ENCODE results near the gene CPNE5.

Gene CPNE5

DNA sequence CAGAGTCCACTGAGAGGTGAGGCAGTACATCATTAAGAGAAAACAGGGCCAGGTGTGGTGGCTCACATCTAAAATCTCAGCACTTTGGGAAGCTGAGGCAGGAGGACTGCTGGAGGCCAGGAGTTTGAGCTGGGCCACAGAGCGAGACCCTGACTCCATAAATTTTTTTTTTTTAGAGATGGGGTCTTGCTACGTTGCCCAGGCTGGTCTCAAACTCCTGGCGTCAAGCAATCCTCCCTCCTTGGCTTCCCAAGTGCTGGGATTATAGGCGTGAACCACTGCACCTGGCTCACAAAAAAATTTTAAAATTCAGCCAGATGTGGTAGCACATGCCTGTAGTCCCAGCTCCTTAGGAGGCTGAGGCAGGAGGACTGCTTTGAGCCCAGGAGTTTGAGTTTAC is 18.1 kb upstream of the CPNE5 start:
- no peak for DNase-seq (ENCODE audit: low read depth)

GRCh38 chr6:36856277-36856676 is 17.0 kb upstream of the CPNE5 start:
- DNase-seq (ENCODE audit: low read depth) = no peak

- DNase-seq (ENCODE audit: low read depth) = no peak
Observed at GRCh38 chr6:36855750-36856149, 16.5 kb upstream of the CPNE5 start.

DNA sequence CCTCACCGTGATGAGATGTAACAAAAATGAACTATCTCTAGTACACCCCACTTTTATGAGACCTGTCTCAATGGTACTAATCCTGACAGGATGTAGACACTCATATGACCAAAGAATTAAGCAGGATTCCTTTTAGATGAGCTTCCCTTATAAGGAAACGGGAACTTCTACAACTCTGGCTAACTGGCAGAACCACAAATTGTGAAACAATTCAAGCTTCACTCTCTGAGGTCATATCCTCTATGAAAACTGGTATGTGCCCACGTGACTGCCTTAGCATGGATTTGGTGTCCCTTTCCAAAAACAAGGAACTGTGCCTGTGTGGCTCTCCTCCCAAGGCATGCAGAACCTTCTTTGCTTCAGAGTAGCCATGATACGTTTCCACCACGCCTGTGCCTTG is 14.1 kb upstream of the CPNE5 start:
- DNase-seq (ENCODE audit: low read depth) = peak; percentile 85

DNA sequence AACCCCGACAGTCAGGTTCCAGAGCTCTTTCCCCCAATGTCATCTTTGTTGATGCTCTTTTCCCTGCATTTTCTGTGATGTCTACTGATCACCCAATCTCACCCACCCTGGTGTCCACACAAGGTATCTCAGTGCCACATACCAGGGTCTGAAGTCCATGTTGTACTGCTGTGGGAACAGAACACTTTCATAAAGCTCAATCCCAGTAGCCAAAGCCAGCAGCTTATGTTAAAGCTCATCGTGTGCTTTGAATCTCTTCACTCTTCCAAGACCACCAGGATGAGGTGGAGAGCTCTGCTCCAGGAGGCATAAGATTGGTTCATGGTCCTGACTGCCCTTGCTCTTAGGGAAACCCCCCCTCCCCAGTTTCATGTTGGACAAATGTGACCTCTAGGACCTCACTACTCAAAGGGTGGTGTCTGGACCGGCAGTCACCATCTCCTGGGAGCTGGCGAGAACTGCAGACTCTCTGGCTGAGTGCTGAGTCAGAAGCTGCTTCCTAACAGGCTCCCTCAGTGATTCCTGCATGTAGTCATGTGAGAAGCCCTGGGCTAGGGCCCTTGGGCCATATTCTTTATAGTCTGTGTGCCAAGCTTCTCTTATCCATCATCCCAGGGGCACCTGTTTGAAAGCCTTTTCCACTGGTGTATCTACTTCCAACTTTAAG is 13.4 kb upstream of the CPNE5 start:
- DNase-seq (ENCODE audit: low read depth) = peak; percentile 80

GRCh38 chr6:36851626-36852025 is 12.4 kb upstream of the CPNE5 start:
- DNase-seq (ENCODE audit: low read depth) = no peak

DNA sequence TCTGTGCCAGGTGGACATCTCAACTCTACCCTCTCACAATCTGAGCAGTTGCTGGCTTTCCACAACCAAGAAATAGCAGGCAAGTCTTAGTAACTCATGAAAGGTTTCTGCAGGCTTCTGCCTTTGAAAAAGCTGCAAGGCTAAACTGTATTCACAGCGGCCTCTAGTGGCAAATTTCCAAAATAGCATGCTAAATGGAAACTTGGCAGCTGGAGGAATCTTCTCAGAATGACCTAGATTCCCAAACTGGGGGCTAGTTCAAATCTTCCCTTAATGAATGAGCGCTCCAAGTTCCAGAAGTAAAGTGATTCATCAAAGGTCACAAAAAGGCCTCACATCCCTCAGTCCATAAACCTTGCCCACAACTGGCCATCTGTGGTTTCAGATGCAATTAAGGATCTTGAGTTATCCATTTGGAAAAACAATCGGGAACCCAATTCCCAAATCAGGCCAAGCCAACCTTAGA is 11.9 kb upstream of the CPNE5 start:
- peak; percentile 93 for DNase-seq (ENCODE audit: low read depth)

- no peak for DNase-seq (ENCODE audit: low read depth)
Observed at GRCh38 chr6:36850021-36850420, 10.8 kb upstream of the CPNE5 start.

GRCh38 chr6:36848658-36849441 is 9.6 kb upstream of the CPNE5 start:
- DNase-seq (ENCODE audit: low read depth) = no peak

DNA sequence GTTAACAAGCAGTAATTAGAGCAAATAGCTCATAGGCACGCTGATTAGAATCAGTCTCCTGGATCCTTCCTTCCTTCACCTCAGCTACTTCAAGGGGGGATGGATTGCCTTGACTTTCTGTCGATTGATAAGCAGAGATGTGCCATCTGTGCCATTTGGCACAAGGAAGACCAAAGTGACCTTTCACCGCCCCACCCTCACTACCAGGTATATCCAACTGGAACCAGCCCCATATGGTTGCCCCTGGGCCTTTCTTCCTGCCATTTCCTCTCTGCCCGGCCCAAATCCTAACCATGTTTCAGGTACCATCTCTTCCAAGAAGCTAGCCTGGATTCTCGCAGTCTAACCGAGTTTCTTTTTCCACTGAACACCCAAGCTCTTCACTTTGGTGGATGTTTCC is 8.7 kb upstream of the CPNE5 start:
- no peak for DNase-seq (ENCODE audit: low read depth)

DNA sequence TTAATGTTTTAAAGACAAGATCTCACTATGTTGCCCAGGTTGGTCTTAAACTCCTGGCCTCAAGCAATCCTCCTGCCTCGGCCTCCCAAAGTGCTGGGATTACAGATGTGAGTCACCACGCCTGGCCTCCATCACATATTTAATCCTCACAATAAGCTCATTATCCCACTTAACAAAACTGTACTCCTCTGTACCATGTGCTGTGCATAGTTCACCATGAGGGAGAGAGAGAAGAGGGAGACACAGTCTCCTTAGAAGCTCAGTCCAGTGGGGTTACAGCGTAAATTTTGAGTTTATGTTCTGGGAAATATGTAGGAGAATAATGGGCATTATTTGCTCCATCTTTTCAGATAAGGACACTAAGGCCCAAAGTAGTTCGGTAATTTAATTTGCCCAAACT is 7.9 kb upstream of the CPNE5 start:
- no peak for DNase-seq (ENCODE audit: low read depth)

- DNase-seq (ENCODE audit: low read depth) = no peak
Observed at GRCh38 chr6:36845233-36845632, 6.0 kb upstream of the CPNE5 start.

DNA sequence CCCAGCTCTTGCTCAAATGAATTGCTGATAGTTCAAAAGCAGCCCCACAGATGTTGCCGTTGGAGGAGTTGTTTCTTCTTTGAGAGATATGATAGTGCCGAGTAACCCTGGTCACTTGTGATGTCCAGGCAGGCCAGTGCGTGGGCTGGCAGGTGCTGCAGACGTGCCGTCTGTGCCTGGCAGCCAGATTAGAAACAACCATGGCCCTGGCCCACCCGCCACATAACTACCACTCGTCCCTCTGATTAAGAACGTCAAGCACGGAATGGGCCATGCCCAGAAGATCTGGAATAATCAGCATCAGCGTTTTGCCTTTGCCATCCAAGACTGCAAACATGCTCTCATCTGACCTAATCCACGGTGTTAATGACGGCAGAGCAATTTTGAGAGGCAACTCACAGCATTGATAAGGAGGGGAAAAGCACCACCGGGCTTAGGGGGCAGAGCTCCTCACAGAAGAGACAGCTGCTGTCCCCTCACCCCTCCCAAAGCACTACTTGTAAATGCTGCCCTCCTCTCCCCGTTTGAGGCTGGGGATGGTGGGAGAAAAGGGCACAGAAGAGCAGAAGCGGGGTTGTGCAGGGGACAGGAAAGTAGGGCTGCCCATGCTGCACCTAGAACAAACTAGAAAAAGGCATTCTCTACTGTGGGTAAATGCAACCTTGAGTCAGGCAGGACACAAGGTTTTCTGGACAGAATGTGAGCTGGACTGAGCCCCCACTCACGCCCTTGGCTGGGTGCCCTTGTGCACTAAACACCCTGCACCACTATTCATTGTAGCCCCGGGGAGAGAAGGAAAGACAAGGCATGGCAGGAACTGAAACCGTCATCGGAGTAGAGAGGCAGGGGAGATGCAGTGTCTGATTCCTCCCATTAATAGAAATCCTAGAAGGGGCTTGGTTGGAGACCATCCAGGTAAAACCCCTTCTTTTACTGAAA is 5.3 kb upstream of the CPNE5 start:
- no peak for DNase-seq (ENCODE audit: low read depth)

DNA sequence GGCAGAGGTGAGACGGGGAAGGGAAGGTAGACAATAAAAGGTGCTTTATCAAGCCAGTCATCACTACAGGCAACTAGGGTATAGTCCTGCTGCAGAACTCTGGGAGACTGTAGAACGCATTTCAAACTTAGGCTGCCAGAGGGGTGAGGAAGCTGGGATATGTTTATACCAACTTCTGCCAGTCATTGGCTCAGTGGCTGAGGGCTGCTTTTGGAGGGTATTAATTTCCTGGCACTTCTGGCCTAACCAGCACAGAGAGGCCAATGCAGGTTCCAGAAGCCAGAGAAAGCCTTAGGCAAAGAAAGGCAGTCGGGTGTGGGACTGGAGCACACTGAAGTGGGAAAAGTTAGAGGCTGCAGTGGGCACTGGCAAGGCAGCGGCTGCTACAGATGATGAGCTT is 3.9 kb upstream of the CPNE5 start:
- no peak for DNase-seq (ENCODE audit: low read depth)

- no peak for DNase-seq (ENCODE audit: low read depth)
Observed at GRCh38 chr6:36841756-36842155, 2.5 kb upstream of the CPNE5 start.

- DNase-seq (ENCODE audit: low read depth) = no peak
Observed at GRCh38 chr6:36840432-36841403, 1.5 kb upstream of the CPNE5 start.

DNA sequence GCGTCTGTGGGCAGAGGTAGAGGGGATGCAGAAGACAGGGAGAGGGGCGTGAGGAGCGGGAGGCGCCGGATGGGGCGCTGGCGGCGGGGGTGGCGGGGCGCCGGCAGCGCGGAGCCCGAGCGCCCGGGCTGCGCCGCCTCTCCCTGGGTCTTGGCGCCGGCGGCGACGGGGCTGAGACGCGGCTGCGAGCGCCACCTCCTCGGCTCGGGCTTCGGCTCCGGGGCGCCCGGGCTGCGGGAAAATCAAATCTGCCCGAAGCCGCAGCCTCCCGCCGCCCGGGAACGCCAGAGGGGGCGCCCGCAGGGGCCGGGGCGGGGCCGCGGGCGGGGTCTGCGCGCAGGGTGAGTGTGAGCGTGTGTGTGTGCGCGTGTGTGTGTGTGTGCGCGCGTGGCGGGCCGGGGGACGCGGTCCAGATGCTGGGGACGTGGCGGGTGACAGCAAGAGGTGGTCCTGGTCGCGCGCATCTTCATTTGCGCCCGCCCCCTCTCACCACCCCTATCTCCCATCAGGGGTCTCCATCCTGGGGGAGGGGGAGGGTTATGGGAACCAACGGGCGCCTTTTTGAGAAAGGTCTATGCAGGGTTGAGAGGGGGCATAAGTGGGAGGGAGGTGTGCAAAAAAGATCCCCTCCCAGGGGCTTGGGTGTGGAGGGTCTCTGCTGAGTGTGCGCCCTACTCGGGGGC is 646 bp upstream of the CPNE5 start:
- no peak for DNase-seq (ENCODE audit: low read depth)

GRCh38 chr6:36837686-36838085 is 1.6 kb downstream of the CPNE5 start:
- DNase-seq (ENCODE audit: low read depth) = no peak

- DNase-seq (ENCODE audit: low read depth) = no peak
Observed at GRCh38 chr6:36837022-36837339, 2.3 kb downstream of the CPNE5 start.

DNA sequence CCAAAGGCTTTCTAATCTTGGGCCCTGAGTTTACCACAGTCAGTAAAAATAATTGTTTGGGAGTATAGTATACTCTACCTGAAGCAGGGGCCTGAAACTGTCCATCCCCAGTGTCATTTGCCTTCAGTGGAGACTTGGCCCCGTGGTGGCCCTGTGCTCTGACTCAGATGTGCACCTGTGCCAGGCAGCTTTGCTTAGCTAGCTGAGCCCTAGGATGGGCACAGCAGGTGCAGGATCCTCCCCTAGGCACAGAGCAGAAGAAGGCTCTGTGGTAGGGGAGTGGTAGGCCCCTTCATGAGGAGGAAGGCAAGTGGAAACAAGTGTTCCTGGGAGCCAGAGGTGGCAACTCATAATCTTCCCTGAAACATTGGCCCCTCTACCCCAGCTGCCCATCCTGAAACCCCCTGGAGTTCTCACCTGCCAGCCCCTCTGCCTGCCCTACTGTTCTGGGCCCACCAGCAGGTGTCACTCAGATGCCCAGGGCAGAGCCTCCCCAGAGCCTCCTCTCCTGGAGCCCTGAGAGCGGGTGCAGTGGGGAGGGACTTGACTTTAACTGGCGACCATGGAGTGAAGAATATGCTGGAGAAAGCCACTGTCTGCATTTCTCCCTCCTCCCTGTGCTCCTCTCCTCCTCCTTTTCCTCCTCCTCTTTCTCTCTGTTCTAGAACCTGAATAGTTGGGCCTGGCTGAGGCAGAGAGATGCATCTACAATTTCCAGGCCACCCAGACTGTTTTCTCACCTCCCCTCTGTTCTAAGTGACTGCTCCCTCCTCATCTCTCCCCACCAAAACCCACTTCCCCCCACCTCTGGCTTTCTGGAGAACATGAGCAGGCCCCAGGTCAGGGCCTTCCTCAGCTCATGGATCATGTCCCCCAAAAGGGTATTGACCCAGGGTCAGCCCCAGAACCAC is 2.9 kb downstream of the CPNE5 start:
- DNase-seq (ENCODE audit: low read depth) = no peak

Measured in stromal cell of bone marrow (primary cell).